Fibroblast of skin of abdomen (primary cell): ENCODE results near the gene LTC4S.
A peak's percentile ranks its signal among the peaks of the same experiment; 100 is the strongest.

Experiments
- DNase-seq: peaks from one replicate; pipeline ENCODE4 v3.0.0-alpha.2; 2013

The LTC4S gene

GRCh38 chr5:179795863-179796833 is 2.4 kb downstream of the LTC4S start:
- peak; percentile 72 for DNase-seq

DNA sequence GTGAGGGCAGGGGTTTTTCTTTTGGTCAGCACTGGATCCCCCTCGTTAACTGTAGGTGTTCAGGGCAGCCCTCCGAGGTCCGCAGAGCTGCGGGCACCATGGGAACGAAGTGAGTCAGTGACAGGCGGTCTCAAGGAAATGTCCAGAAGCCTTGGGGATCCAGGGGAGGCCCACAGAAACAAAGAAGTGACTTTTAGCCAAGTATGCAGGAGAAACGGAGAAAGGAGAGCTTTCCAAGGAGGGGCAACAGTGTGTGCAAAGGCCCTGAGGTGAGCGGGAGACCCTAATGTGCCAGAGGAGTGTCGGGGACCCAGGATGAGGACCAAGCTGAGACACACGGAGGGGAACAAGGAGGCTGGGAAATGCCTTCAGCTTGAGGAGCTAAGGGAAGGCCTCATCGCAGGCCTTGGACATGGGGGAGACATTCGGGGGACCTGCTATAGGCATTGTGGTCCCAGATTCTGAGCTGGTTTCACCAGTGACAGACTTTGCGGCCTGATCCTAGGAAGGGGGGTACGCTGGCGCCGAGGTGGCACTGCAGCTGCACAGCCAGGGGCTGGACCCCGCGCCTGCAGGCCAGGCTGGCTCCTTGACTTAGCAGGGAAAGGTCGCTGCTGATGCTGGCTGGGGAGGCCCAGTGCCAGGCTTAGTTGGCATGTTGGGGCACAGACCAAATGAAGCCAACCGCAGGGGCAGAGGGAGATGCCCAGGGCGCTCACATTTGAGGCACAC is 3.3 kb downstream of the LTC4S start:
- DNase-seq, result no peak

DNA sequence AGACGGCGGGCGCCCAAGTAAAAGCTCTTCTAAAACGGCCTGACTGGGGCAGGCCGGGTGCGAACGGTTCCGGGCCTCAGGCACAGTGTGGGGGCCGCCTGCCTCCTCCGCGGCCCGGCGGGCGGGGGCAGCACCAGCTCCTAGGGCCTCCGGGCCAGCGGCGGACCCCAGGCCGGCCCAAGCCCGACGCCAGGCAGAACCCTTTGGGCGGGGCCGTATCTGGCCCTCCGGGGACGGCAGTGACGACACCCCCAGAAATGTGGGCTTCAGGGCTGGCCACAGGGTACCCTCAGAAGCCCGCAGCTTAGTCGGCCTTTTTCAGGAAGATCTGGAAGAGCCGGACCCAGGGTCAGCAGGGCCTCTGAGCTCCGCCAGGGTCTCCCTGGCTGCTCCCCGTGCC is 4.0 kb downstream of the LTC4S start:
- no peak for DNase-seq

DNA sequence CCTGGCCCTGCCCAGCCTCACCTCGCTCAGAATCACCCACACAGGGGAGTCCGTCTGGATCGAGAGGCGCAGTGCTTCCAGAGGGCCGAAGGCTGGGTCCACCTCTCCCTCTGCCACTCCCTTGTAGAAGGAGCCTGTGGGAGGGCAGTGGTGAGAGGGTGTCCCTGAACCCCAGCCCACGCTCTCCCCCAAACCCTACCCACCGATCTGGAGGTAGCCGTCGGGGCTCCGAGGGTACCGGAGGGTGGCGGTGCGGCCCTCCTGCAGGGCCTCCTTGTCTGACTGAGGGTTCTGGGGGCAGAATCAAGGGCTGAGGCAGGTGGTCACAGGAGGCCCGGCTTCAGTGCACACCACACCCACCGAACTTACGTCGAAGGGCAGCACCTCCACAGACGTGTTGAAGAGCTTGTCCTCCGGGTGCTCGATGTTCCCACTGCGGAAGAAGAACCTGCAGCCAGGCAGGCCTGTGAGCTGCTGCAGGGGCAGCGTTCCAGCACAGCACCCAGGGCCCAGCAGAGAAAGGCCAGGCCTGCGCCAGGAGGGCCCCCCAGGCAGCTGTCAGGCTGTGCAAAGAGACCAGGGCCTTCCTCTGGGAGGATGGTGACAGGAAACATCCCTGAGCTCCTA is 4.5 kb downstream of the LTC4S start:
- no peak for DNase-seq

- DNase-seq, result no peak
These were observed 5.2 kb downstream of the LTC4S start for GRCh38 chr5:179798771-179799643.

DNA sequence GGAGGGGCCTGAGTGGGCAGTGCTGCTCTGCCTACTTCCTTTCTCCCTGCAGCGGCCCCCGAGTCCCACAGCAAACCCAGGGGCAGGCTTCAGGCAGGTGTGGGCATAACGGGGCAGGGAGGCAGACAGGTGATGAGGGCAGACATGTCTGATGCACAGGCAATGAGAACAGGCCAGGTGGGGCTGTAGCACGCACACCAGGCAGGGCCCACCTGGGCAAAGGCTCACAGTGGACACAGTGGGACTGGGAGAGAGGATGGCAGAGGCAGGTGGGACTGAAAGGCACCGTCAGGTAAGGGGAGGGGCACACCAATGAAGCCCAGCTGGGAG is 5.8 kb downstream of the LTC4S start:
- DNase-seq, result no peak

GRCh38 chr5:179800071-179800695 is 6.4 kb downstream of the LTC4S start:
- DNase-seq, result no peak

GRCh38 chr5:179800696-179801201 is 7.0 kb downstream of the LTC4S start:
- no peak for DNase-seq

- DNase-seq, result peak; percentile 52
These were observed 7.8 kb downstream of the LTC4S start for GRCh38 chr5:179801304-179802206.

- no peak for DNase-seq
These were observed 8.6 kb downstream of the LTC4S start for GRCh38 chr5:179802207-179802883.

DNA sequence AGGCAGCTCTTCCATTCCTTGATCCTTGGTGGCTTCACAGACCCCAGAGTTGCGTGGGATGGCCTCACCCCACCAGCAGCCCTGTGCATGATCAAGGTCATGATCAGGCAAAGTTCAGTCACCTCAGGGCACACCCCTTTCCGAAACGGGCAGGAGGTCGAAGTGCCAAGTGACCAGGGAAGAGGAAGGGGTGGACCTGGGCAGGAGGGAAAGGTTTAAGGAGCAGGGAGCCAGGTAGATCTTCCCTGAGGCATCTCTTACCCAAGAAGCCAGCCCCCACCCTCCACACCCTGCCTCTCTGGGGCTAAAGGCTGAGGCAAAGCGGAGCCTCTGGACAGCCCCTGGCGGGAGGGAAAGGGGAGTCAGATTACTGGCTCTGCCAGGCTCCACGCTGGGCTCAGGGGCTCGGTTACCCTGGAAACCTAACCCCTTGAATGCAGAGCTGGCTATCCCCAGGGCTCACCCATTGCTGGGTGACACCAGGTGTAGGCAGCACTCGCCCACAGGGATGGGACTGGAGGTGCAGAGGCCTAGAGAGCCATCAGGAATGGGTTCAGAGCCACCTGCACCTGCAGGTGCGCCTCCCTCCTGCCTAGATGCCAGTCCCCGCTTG is 9.3 kb downstream of the LTC4S start:
- no peak for DNase-seq

GRCh38 chr5:179803651-179804554 is 10.1 kb downstream of the LTC4S start:
- DNase-seq, result no peak

- DNase-seq, result no peak
These were observed 10.8 kb downstream of the LTC4S start for GRCh38 chr5:179804555-179804947.

- DNase-seq, result no peak
These were observed 11.3 kb downstream of the LTC4S start for GRCh38 chr5:179805070-179805528.

GRCh38 chr5:179805529-179806249 is 11.9 kb downstream of the LTC4S start:
- DNase-seq, result peak; percentile 30

GRCh38 chr5:179806250-179807048 is 12.7 kb downstream of the LTC4S start, which contains the start of gene MGAT4B:
MGAT4B (minus strand) TSS chr5:179806866; CDS start chr5:179806583, 283 bp downstream.
- DNase-seq, result peak; percentile 73
